Hair follicle dermal papilla cell (primary cell): ENCODE data around the gene SSU72. TPM values are rescaled to one million over a fixed set of nuclear protein-coding genes. Genes with fewer than 3 reads are reported as not detected.

Experiments
- total RNA-seq: library from RNA; depleted of rRNA; stranded (reverse); fragments of >200 nt; gene quantifications from 2 replicates; pipeline ENCODE4 v1.2.3, GENCODE V29; 2012

The SSU72 gene
- 75.3 and 79.8 TPM in 2 replicates for total RNA-seq

DNA sequence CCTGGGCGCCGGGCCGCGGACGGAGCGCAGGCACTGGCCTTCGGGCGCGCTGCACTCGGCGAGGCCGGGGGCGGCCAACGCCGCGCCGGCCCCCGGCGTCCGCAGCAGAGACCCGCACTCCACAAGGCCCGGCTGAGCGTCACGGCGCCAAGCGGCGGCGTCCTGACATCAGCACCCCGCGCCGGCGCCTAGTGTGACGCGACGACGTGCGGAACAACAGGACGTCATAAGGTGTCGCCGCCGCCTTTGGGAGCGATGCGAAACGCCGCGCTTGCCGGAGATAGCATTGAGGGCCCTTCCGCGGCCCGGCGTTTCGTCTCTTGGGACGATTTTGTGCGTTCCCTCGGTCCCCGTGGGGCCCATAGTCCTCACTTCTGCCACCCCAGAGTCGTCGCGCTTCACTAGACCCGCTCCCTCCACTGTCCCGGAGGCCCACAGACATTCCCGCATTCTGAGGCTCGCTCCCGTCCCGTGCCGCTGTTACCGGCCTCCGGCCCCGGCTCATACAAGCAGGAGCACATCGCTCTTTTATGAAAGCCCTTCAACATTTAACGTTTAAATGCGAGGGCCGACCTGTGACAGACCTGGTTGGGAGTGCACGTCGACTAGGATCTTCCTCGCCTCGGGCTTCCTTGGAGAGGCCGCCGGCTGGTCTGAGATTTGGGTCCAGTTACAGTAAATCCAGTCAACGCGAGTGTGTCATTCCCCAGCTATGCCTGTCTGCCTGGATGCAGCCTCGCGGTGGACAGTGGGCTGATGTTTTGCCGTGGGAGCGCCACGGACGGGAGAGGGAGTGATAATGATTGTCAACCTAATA lies at the start of gene SSU72:
SSU72 (minus strand) TSS at position 143 of the 817 bp plus-strand sequence. CDS start 306 bp downstream, outside the sequence.

DNA sequence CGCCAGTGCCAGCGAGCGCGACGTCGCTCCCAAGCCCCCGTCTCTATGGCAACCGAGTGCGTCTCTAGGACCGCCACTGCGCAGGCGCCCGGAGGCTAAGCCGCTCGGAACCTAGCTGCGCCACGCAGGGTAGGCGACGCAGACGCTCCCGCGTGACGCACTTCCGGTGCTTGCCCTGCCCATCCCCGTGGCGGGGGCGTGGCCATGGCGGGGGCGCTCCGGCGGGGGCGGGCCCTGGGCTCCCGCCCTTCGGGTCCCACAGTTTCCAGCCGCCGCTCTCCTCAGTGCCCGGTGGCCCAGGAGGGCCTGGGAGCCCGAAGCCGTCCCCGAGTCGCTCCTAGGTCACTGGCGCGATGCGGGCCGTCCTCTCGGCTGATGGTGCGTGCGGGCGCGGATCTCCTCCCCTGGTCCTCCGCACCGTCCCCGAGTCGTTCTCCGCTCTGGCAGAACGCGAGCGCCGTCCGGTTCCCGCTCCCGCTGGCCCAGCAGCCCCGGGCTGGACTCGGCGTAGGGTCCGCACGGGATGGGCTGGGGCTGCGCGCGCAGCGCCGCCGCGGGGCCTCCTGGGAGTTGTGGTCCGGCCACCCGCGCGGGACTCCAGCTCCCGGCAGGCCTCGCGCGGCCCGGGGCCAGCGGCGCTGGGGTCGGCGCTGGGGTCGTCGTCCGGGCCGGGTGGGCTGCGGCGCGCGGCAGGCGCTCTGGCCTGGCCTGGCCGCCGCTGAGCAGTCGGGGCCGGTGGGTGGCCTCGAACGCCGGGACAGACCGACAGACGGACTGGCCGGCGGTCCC lies 40.8 kb upstream of the SSU72 start, which contains the start of gene MIB2:
MIB2 (plus strand) TSS at position 245 of the 789 bp plus-strand sequence. CDS start 7,953 bp downstream, outside the sequence.

DNA sequence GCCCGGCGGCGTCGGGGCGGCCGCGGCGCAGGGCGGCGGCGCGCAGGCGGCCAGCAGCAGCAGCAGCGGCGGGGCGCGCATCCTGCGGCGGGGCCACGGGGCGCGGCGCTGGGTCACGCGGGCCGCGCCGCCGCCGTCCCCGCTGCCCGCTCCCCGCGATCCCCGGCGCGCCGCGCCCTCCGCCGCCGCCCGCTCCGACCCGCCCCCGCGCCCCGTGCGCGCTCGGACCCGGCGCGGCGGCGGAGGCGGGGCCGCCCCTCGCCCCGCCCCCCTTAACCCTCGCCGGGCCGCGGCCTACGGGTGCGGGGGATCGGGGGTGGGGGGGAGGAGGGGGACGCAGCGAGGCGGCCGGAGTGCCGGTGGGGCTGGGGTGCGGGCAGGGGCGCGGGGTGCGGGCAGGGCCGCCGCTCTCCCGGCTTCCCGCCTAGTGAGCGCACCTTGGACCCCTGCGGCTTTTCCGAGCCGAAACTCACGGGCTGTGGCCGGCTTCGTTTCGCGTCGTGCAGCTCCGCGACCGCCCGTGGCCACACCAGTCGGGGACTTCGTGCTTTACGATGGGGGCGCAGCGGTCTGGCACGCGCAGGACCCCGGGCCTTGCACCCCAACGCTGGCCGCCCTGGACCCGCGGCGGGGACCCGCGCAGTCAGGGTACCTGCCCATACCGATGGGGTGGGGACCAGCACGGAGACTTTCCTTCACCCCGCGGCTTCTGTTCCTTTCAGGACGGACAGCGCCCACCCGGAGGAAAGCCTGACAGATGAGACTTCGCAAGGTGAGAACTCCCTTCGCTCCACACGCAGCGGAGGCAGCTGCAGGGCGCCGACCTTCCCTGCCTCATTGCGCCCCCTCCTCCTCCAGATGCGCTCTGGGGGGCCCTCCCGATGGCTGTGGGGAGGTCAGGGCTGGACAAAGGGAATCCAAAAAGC lies 25.5 kb upstream of the SSU72 start, which contains the start of gene FNDC10:
FNDC10 (minus strand) TSS at position 201 of the 926 bp plus-strand sequence; CDS start at position 81, 120 bp downstream.

DNA sequence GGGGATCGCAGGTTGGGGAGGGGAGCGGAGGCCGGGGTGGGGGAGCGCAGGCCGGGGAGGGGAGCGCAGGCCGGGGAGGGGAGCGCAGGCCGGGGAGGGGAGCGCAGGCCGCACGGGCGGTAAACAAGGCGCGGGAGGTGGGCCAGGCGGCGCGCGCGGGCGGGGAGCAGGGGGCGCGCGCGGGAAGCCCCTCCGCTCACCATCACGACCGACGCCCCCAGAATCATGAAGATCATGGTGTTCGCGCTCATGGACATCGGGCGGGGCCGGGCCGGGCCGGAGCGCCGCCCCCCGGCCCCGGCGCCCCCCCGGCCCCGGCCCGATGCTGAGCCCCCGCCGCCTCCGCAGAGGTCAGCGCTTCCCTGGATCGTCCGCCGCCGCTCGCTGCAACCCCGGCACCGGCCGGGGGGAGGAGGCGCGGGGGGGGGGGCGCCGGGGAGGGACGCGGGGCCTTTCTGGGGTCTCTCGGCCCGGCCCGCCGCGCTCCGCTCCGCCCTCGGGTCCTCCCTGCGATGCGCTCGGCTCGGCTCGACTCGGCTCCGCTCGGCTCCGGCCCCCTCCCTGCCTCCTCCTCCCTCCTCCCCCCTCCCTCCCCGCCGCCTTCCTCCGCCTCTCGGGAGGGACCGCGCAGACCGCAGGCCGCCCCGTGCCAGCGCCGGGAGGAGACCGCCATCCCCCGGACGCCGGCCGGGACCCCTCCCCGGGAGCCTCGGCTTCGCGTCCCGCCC lies 34.4 kb downstream of the SSU72 start, which contains the start of gene TMEM240:
TMEM240 (minus strand) TSS at position 535 of the 728 bp plus-strand sequence; CDS start at position 257, 278 bp downstream.

DNA sequence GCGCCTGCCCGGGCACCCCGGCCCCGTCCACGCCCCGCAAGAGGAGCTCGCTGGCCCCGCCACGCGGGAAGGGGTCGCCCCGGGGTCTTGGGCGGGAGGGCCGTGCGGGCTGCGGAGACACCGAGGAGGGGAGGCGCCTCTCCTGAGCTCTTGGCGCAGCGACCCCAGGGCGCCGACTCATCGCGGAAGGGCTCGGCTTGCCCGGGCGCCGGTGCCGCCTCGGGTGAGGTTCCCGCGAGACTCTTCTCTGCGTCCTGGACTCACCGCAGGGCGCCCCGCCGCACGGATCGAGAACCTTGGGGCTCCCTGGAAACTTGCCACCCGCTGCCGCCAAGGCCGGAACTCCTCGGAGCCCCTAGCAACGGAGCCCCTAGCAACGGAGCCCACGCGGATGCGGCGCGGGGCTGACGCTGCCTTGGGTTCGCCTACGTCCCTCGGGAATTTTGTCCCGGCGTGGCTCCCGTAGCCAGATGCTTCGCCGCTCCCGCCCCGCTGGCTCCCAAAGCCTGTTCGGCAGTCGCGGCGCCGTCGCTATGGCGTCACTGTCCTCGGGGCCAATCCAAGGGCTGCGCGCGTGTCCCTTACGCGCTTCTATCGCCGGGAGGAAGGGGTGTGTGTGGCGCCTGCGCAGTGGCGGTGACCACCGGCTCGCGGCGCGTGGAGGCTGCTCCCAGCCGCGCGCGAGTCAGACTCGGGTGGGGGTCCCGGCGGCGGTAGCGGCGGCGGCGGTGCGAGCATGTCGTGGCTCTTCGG lies 63.0 kb downstream of the SSU72 start, which contains the start of gene ATAD3A:
ATAD3A (plus strand) TSS at position 630 of the 753 bp plus-strand sequence; CDS start at position 737, 107 bp downstream.

Other genes with a start within 250 kb of the SSU72 start
- 0.32 and 0.36 TPM in 2 replicates for gene TAS1R3, start 243.6 kb downstream of the SSU72 start, total RNA-seq
- 64.8 and 74.8 TPM in 2 replicates for gene DVL1, start 225.4 kb downstream of the SSU72 start, total RNA-seq
- gene MXRA8, start 216.3 kb downstream of the SSU72 start, total RNA-seq, result 621 and 684 TPM in 2 replicates
- gene AURKAIP1, start 199.7 kb downstream of the SSU72 start, total RNA-seq, result 37.2 and 56.3 TPM in 2 replicates
- gene CCNL2, start 175.5 kb downstream of the SSU72 start, total RNA-seq, result 126 and 152 TPM in 2 replicates
- 47.4 and 54.9 TPM in 2 replicates for gene MRPL20, start 167.6 kb downstream of the SSU72 start, total RNA-seq
- 0.81 and 0.85 TPM in 2 replicates for gene ANKRD65, start 153.6 kb downstream of the SSU72 start, total RNA-seq
- 2.4 and 3.4 TPM in 2 replicates for gene VWA1, start 139.2 kb downstream of the SSU72 start, total RNA-seq
- gene ATAD3C, start 125.2 kb downstream of the SSU72 start, total RNA-seq, result under 0.01 TPM in 2 replicates
- 12.8 and 18.0 TPM in 2 replicates for gene ATAD3B, start 103.1 kb downstream of the SSU72 start, total RNA-seq
- 26.9 and 27.2 TPM in 2 replicates for gene ATAD3A, start 62.7 kb downstream of the SSU72 start, total RNA-seq
- 4.7 and 6.7 TPM in 2 replicates for gene TMEM240, start 34.2 kb downstream of the SSU72 start, total RNA-seq
- gene FNDC10, start 25.3 kb upstream of the SSU72 start, total RNA-seq, result 2.4 and 2.6 TPM in 2 replicates
- gene MIB2, start 40.6 kb upstream of the SSU72 start, total RNA-seq, result 57.0 and 72.5 TPM in 2 replicates
- gene MMP23B, start 57.3 kb upstream of the SSU72 start, total RNA-seq, result 0.24 and 0.49 TPM in 2 replicates
- 5.6 and 7.0 TPM in 2 replicates for gene CDK11B, start 84.1 kb upstream of the SSU72 start, total RNA-seq
- gene SLC35E2B, start 117.9 kb upstream of the SSU72 start, total RNA-seq, result 50.2 and 65.4 TPM in 2 replicates
- 12.5 and 16.9 TPM in 2 replicates for gene CDK11A, start 149.5 kb upstream of the SSU72 start, total RNA-seq
- gene NADK, start 203.6 kb upstream of the SSU72 start, total RNA-seq, result 77.8 and 86.5 TPM in 2 replicates